Measurements from ENCODE around the gene NECAB3. TPM values are rescaled to one million over a fixed set of nuclear protein-coding genes. Genes with fewer than 3 reads are reported as not detected.

Gene NECAB3
- total RNA-seq, 1 donor, result 10.8 TPM

DNA sequence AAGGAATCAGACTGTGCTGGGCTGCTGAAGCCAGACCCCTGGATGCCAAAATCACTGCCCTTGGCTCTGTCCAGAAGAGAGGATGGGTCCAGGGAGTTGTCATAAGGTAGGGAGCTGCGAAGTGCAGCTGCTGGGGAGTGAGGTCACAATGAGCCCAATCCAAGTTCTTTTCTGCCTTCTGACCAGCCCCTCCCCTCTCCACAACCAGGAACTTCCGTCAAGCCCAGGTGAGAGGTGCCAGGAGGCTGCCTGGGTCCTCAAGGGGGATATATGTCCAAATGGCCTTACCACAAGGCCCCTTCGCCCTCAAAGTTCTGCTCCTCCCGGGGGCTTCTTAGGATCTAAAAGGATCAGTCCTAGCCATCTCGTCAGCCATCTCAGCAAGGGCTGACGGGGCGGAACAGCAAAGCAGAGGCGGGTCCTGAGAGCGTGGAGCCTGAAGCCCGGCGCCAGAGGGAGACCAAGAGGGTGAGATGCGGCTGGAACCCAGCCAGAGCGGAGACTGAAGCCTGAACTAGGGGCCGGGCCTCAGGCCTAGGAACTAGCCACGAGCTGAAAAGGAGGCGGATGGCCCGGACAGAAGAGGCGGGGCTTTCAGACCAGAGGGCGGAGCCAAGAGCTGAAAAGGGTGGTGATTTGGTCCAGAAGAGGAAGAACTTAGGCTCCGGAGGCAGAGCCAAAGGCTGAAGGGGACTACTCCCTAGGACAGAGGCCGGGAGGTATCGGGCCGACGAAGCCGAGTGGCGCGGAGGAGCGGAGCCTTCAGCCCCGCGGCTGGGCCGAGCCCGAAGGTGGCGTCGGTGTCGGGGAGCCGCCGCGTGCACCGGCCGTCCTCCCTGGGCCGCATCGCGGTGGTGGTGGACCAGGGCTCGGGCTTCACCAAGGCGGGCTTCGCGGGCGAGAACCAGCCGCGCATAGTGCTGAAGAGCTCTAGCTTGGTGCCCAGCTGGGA, 7.7 kb downstream of the NECAB3 start, which contains the start of gene ACTL10:
ACTL10 (plus strand) TSS at position 651 of the 952 bp plus-strand sequence. CDS start 555 bp downstream, outside the sequence.
- peak; percentile 46 to 99 (median 96) for DNase-seq (ENCODE audit: low read depth in 2 of 3, low spot score in 2 of 3)

DNA sequence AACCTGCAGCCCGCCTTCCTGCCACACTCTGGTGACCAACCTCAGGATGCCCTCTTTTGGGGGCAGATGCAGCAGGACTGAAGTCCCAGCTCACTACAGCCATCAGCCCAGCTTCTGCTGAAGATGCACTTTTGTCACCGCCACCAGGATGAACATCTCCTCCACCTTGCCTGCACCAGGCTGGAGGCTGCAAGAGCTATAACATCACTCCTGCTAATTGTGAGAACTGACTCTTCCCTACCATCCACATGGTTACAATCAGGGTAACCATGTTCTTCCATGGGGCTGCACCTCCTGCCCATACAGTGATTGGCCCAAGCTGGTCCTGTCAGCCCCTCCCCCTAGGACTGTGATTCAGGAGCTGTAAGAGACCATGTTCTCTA, 9.5 kb downstream of the NECAB3 start:
- DNase-seq (ENCODE audit: low read depth in 2 of 3, low spot score in 2 of 3), result no peak

GRCh38 chr20:33664085-33664761, 10.0 kb downstream of the NECAB3 start:
- no peak for DNase-seq (ENCODE audit: low read depth in 2 of 3, low spot score in 2 of 3)

DNA sequence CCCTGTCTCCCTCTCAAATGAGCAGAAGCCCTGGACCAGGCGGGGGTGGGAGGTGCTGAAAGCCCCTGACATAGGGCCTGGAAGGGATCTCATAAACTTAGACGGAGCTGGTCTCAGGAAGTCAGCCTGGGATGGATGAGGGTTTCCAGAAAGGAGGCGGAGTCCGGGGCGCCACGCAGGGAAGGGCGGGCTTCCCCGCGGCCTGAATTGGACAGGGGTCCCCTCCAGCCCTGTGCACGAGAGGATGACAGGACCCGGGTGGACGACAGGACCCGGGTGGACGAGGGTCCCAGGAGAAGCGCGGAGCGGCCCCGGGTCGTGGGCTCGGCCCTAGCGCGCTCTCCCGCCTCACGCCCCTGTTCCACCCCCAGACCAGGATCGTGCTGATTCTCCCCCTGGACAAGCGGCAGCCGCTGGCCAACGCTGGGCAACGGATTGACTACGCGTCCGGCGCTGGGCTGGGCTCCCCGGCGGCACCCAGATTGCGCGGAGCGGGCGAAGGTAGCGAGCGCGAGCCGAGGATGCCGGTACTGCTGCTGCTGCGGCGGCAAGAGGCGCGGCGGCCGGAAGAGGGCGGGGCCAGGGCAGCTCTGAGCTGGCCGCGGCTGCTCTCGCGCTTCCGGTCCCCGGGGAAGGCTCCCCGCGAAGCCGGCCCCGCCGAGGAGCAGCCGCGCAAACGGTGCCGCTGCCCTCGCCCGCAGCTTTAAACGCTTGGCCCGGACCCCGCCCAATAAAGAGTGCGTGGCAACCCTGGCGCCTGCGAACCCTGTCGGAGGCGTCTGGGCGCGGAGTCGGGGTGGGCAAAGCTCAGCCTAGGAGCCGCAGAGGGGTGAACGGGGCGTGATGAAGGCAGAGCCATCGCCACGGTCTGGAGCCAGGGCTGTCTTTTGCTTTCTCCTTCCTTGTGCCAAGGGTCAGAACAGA, 10.8 kb downstream of the NECAB3 start:
- DNase-seq (ENCODE audit: low read depth in 2 of 3, low spot score in 2 of 3), result peak; percentile 60 to 79 (median 75)

DNA sequence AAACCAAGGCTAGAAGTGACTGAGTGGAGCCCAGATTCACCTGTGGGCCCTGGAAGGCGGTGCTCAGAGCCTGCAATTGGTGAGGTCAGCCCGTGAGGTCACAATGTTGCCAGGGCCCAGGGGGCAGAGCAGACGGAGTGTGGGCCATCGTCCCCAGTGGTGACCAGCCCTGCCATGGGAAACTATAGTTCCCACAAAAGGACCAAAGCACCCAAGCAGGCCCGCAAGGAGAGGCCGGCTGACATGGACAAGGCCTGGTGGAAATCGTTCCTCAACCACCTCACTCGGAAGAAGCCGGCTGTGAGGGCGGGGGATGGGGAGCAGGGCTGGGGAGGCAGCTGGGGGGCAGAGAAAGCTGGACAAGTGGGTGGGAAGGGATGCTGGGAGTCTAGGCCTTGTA, 12.1 kb downstream of the NECAB3 start, which contains the start of gene C20orf144:
C20orf144 (plus strand) TSS at position 156 of the 400 bp plus-strand sequence; CDS start at position 175, 19 bp downstream.
- no peak for DNase-seq (ENCODE audit: low read depth in 2 of 3, low spot score in 2 of 3)

GRCh38 chr20:33660685-33661058, 13.6 kb downstream of the NECAB3 start:
- no peak for DNase-seq (ENCODE audit: low read depth in 2 of 3, low spot score in 2 of 3)

DNA sequence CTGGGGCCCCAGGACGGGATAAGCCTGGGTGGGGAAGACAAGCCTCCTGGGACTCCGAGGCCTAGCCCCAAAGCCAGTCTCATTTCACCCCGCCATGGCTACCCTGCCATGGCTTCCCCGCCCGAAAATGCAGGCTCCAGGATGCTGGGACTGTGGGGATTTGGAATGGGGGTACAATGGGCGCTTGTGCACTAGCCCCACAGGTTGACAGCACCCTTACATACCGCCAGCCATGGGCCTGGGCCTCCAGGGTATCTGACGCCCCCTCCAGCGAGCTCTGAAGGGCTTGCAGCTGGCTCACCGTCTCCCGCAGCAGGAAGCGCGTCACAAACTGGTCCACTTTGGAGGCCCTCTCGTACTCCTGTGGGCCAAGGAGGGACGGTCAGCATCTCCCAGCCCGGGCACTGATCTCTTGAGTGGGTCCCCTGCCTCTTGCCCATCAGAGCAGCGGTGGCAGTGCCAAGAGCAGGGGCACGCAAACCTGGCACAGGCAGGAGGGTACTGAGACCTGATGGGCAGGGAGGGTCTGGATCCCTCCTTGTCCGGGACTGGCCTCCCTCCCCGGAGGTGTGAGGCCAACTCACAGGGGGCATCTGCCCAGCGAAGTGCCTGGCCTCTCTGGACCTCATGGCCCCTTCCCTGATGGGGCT, 14.1 kb downstream of the NECAB3 start:
- no peak for DNase-seq (ENCODE audit: low read depth in 2 of 3, low spot score in 2 of 3)

GRCh38 chr20:33659341-33660034, 14.7 kb downstream of the NECAB3 start:
- DNase-seq (ENCODE audit: low read depth in 2 of 3, low spot score in 2 of 3), result no peak

GRCh38 chr20:33658929-33659328, 15.3 kb downstream of the NECAB3 start:
- no peak for DNase-seq (ENCODE audit: low read depth in 2 of 3, low spot score in 2 of 3)

DNA sequence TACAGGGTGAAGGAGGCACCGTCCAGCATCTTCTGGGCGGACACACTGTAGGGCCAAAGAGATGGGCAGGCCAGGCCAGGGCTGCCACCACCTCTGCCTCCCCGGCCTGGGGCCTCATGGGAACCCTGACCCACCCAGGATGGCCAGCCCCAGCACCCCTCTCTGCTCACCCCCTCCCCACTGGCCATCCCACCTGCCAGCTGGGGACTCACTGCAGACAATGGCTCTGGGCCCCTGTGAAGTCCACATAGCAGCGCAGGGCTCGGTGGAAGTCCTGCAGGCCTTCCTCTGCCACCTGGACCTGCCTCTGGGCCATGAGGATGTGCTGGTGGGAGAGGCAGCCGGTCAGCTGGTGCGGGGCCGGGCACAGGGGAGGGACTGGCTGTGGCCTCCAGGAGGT, 15.7 kb downstream of the NECAB3 start:
- DNase-seq (ENCODE audit: low read depth in 2 of 3, low spot score in 2 of 3), result no peak

DNA sequence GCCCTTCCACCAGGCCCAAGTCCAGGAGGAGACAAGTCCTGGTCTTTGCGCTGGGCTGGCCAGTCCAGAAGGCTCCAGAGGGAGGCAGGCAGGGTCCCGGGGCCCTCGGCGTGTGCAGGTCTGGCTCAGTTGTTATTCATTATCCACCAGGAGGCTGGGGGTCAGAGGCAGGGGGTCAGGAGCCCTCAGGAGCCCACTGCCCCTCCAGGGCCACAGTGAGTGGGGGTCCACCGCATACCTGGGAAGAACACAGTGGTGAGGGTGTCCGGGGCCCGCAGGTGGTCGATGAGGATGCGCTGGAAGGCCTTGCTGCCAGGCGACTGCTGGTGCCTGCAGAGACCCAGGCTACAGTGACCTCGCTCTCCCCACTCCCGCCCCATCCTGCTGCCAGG, 16.5 kb downstream of the NECAB3 start:
- DNase-seq (ENCODE audit: low read depth in 2 of 3, low spot score in 2 of 3), result no peak

DNA sequence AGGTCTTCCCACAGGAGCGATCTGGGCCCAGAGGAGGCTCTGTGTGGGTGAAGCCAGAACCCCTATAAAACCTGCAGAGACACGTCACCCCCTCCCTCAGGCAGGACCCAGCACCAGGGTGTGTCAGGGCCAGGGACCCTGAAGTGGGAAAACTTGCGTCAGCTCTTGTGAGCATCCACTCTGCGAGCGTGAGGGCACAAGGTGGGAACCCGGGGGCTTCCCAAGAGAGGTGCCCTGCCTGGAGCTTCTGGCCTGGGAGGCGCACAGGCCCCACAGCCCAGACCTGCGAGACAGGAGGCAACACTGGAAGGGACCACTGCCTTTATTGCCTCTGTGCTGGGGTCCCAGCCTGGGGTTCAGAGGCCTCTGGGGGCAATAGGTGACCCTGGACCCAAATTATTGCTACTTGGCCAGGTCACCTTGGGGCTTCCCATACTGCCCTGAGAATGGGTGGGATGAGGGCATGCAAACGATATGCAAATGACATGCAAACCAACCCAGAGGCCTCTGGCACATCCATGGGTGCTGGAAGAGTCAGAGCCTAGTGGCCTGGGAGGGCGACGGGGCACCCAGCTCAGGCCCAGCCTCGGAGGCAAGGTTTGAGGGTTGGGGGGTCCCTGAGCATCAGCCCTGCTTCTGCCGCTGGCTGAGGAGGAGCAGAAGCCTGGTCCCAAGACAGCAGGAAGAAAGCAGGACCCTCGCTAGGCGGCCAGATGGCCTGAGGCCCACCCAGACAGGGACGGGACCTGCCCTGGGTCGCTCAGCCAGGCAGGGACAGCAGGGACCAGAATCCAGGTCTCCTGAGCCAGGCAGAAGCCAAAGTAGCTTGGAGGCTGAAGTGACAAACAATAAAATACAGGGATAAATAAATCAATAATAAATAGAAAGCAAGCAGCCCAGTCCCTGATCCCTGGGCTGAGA, 17.2 kb downstream of the NECAB3 start:
- DNase-seq (ENCODE audit: low read depth in 2 of 3, low spot score in 2 of 3), result no peak

GRCh38 chr20:33656010-33656782, 18.0 kb downstream of the NECAB3 start:
- DNase-seq (ENCODE audit: low read depth in 2 of 3, low spot score in 2 of 3), result no peak

GRCh38 chr20:33655164-33655563, 19.1 kb downstream of the NECAB3 start:
- no peak for DNase-seq (ENCODE audit: low read depth in 2 of 3, low spot score in 2 of 3)

DNA sequence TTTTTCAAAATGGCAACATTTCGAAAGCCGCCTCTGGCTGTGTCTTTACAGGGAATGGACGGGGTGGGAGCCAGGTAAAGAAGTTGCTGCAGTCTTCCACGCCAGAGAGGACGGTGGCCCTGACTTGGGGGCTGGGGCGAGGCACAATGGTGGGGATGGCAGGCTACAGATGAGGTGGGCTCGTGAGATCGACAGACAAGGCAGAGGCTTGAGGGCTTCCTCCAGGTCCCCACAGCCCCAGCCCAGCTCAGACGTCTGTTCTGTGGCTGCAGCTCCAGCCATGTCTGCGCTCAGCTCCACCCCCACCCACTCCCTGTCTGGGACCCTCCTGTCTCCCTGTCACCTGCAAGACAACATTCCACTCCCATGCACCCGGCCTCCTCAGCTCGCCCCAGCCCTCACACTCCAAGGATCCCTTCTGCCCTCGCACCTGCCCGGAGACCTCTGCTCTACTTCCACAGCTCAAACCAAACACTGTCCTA, 19.5 kb downstream of the NECAB3 start:
- no peak for DNase-seq (ENCODE audit: low read depth in 2 of 3, low spot score in 2 of 3)

DNA sequence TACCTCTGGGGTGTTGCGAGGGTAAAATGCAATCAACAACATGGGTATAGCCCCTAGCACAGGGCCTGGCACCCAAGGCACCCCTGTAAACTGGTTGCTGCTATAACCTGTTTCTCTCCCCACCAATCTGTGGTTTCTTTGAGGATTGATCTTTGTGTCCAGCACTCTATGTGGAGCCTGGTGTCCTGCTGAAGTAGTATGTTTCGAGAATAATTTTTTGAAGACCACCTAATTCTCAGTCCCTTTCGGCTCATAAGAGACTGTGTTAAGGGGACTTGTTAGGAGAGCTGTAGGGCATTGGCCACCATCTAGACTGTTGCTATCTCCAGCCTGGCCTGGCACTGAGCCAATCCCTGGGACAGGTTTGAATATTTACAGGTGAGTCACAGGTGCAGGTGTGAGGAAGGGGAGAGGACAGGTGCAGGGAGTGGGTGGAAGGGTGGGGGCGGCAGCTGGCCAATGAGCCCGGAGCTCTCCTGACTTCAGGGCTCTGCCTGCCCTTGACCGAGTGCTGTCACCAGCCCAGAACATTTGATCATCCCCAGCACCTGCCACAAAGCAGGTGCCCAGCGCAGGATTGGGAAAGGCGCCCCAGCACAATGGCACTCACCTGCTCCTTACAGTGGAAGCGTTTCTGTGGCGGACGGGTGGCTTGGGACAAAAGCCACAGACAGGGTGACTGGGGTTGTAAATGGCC, 20.2 kb downstream of the NECAB3 start:
- no peak for DNase-seq (ENCODE audit: low read depth in 2 of 3, low spot score in 2 of 3)

Measured in hematopoietic multipotent progenitor cell (in vitro differentiated cells).